HUES64 (cell line): ENCODE data around the gene DENND4C.
A peak's percentile ranks its signal among the peaks of the same experiment; 100 is the strongest.
"Not testable (repeated sequence)": the region's sequence is repeated elsewhere in the genome, so short reads cannot be mapped to it uniquely, and the experiment has no call there.

Experiments
- H3K27ac ChIP-seq: 2 replicates; pipeline ENCODE4 v1.7.0; 2013; ENCODE audit warnings: low read depth, low read length, inconsistent platforms
- H3K27me3 ChIP-seq: 2 replicates; pipeline ENCODE4 v1.6.1; 2013; ENCODE audit warnings: mild to moderate bottlenecking, low read length; ENCODE audit not compliant: insufficient read depth
- H3K36me3 ChIP-seq: 2 replicates; pipeline ENCODE4 v1.6.1; 2013; ENCODE audit warnings: mild to moderate bottlenecking, low read length; ENCODE audit not compliant: insufficient read depth
- H3K4me1 ChIP-seq: 2 replicates; pipeline ENCODE4 v1.6.1; 2013; ENCODE audit warnings: mild to moderate bottlenecking, low read length, moderate library complexity; ENCODE audit not compliant: insufficient read depth
- H3K4me3 ChIP-seq: 2 replicates; pipeline ENCODE4 v1.5.1; 2013; ENCODE audit warnings: mild to moderate bottlenecking, low read length, moderate library complexity
- H3K9ac ChIP-seq: 2 replicates; pipeline ENCODE4 v1.6.1; 2013; ENCODE audit warnings: mild to moderate bottlenecking, low read depth, low read length
- H3K9me3 ChIP-seq: 2 replicates; pipeline ENCODE4 v1.6.1; 2013; ENCODE audit warnings: low read depth, low read length; ENCODE audit not compliant: insufficient read depth
- WGBS: fragments of 150-250, 120-280 bp; methylation state at CpG from one replicate; pipeline ENCODE4 v1.1.7; 2013; ENCODE audit warnings: missing lambda C conversion rate; 5-methylcytosine and 5-hydroxymethylcytosine counted together

The DENND4C gene

GRCh38 chr9:19247420-19247819, 16.9 kb downstream of the DENND4C start:
- 99% methylated on average over 2 of the region's 2 CpGs for WGBS
- H3K4me3 ChIP-seq: no peak overlapping the region
- H3K27me3 ChIP-seq: no peaks in the 10 kb centered on the region
- H3K27ac ChIP-seq: no peak overlapping the region
- no peaks in the 10 kb centered on the region for H3K36me3 ChIP-seq
- peaks cover 13% of the 10 kb centered on the region for H3K4me1 ChIP-seq
- no peak overlapping the region for H3K9ac ChIP-seq
- H3K9me3 ChIP-seq: no peaks in the 10 kb centered on the region

- H3K4me3 ChIP-seq, H3K9ac ChIP-seq, H3K27me3 ChIP-seq, H3K36me3 ChIP-seq, H3K9me3 ChIP-seq: not testable (repeated sequence)
- 95% methylated on average over 8 of the region's 8 CpGs for WGBS
- peaks cover 12% of the 10 kb centered on the region for H3K4me1 ChIP-seq
- peak overlapping the region; percentile 85; the same call in 1 of the 2 replicates for H3K27ac ChIP-seq
Measured at GRCh38 chr9:19250346-19250745, 19.9 kb downstream of the DENND4C start.

- peaks cover 12% of the 10 kb centered on the region for H3K4me1 ChIP-seq
- 0% methylated on average over 1 of the region's 1 CpG for WGBS
- not testable (repeated sequence) for H3K4me3 ChIP-seq, H3K27me3 ChIP-seq, H3K9me3 ChIP-seq, H3K36me3 ChIP-seq
- H3K9ac ChIP-seq: peak overlapping the region; percentile 24; the same call in 1 of the 2 replicates
- H3K27ac ChIP-seq: peak overlapping the region; percentile 85
Measured at GRCh38 chr9:19251203-19251602, 20.7 kb downstream of the DENND4C start.

- not testable (repeated sequence) for H3K9me3 ChIP-seq, H3K4me3 ChIP-seq, H3K27me3 ChIP-seq, H3K36me3 ChIP-seq
- peaks cover 12% of the 10 kb centered on the region for H3K4me1 ChIP-seq
- peak overlapping the region; percentile 85; the same call in 1 of the 2 replicates for H3K27ac ChIP-seq
- WGBS: 82% methylated on average over 5 of the region's 5 CpGs
- peak overlapping the region; percentile 24; the same call in 1 of the 2 replicates for H3K9ac ChIP-seq
Measured at GRCh38 chr9:19251622-19252021, 21.1 kb downstream of the DENND4C start.

- H3K9me3 ChIP-seq: no peaks in the 10 kb centered on the region
Measured at GRCh38 chr9:19252174-19252884, 21.8 kb downstream of the DENND4C start.

GRCh38 chr9:19252885-19253219, 22.4 kb downstream of the DENND4C start:
- Histone ChIP-seq H3K27ac (no peak overlapping the region), H3K4me1 (peaks cover 12% of the 10 kb centered on the region), H3K27me3 (no peaks in the 10 kb centered on the region), H3K36me3 (no peaks in the 10 kb centered on the region), H3K9me3 (no peaks in the 10 kb centered on the region), H3K4me3 (no peak overlapping the region), H3K9ac (no peak overlapping the region)
- 93% methylated on average over 2 of the region's 4 CpGs for WGBS

More at GRCh38 chr9:19252174-19252884, 21.8 kb downstream of the DENND4C start:
- Histone ChIP-seq H3K4me1 (peaks cover 12% of the 10 kb centered on the region), H3K27ac (peak overlapping the region; percentile 85; the same call in 1 of the 2 replicates), H3K27me3 (no peaks in the 10 kb centered on the region), H3K4me3 (no peak overlapping the region), H3K36me3 (no peaks in the 10 kb centered on the region), H3K9ac (no peak overlapping the region)
- WGBS: 85% methylated on average over 6 of the region's 7 CpGs

GRCh38 chr9:19255112-19255511, 24.6 kb downstream of the DENND4C start:
- H3K36me3 ChIP-seq: no peaks in the 10 kb centered on the region
- H3K27me3 ChIP-seq: no peaks in the 10 kb centered on the region
- no peak overlapping the region for H3K27ac ChIP-seq
- WGBS: 95% methylated on average over 2 of the region's 2 CpGs
- H3K4me3 ChIP-seq: no peak overlapping the region
- peaks cover 12% of the 10 kb centered on the region for H3K4me1 ChIP-seq
- H3K9me3 ChIP-seq: no peaks in the 10 kb centered on the region
- no peak overlapping the region for H3K9ac ChIP-seq

GRCh38 chr9:19255821-19256220, 25.3 kb downstream of the DENND4C start:
- no peaks in the 10 kb centered on the region for H3K27me3 ChIP-seq
- H3K4me3 ChIP-seq: no peak overlapping the region
- no peak overlapping the region for H3K27ac ChIP-seq
- no peaks in the 10 kb centered on the region for H3K9me3 ChIP-seq
- H3K4me1 ChIP-seq: peaks cover 6% of the 10 kb centered on the region; the same call in 1 of the 2 replicates
- no peak overlapping the region for H3K9ac ChIP-seq
- H3K36me3 ChIP-seq: no peaks in the 10 kb centered on the region

- not testable (repeated sequence) for H3K9me3 ChIP-seq, H3K4me1 ChIP-seq, H3K4me3 ChIP-seq, H3K27me3 ChIP-seq, H3K9ac ChIP-seq, H3K36me3 ChIP-seq, H3K27ac ChIP-seq
- 98% methylated on average over 8 of the region's 8 CpGs for WGBS
Measured at GRCh38 chr9:19259665-19260255, 29.3 kb downstream of the DENND4C start.

GRCh38 chr9:19265602-19266001, 35.1 kb downstream of the DENND4C start:
- not testable (repeated sequence) for H3K9ac ChIP-seq

GRCh38 chr9:19266778-19267384, 36.4 kb downstream of the DENND4C start:
- not testable (repeated sequence) for H3K4me1 ChIP-seq, H3K27ac ChIP-seq
- 93% methylated on average over 3 of the region's 3 CpGs for WGBS

More at GRCh38 chr9:19265602-19266001, 35.1 kb downstream of the DENND4C start:
- not testable (repeated sequence) for H3K36me3 ChIP-seq, H3K4me3 ChIP-seq, H3K27ac ChIP-seq, H3K9me3 ChIP-seq, H3K27me3 ChIP-seq, H3K4me1 ChIP-seq
- WGBS: 100% methylated on average over 4 of the region's 4 CpGs

More at GRCh38 chr9:19266778-19267384, 36.4 kb downstream of the DENND4C start:
- not testable (repeated sequence) for H3K9ac ChIP-seq, H3K27me3 ChIP-seq, H3K4me3 ChIP-seq, H3K36me3 ChIP-seq
- H3K9me3 ChIP-seq: peaks cover 11% of the 10 kb centered on the region
